Kidney glomerular epithelial cell (primary cell): ENCODE measurements around the gene ADAMTS18.
A peak's percentile ranks its signal among the peaks of the same experiment; 100 is the strongest.

ENCODE experiments used
- DNase-seq: peaks from one replicate; lab custom pipeline; 2025; lab: John Stamatoyannopoulos, UW

ADAMTS18 gene

GRCh38 chr16:77327717-77328116 lies 107.1 kb downstream of the ADAMTS18 start:
- no peak for DNase-seq

- no peak for DNase-seq
Measured at GRCh38 chr16:77324729-77325128, 110.1 kb downstream of the ADAMTS18 start.

GRCh38 chr16:77323695-77324094 lies 111.1 kb downstream of the ADAMTS18 start:
- no peak for DNase-seq

GRCh38 chr16:77322757-77323156 lies 112.1 kb downstream of the ADAMTS18 start:
- DNase-seq, result no peak

- no peak for DNase-seq
Measured at GRCh38 chr16:77317059-77317458, 117.8 kb downstream of the ADAMTS18 start.

GRCh38 chr16:77310877-77311276 lies 124.0 kb downstream of the ADAMTS18 start:
- no peak for DNase-seq

DNA sequence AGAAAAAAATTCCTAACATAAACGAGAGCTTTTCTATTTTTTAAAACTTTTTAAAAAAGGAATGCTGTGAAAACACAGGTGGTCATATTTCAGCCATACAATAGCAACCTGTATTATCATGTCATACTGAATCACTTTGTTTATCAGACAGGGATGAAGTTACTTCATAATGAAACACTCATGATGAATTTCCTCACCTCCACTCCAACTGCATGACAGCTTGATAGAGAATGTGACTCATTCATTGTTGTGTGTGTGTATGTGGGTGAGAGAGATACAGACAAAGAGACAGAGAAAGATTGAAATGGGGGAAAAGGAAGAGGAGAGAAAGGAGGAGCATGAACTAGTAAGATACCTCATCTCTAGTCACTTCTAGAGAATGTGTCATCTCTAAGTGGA lies 126.7 kb downstream of the ADAMTS18 start:
- DNase-seq, result peak; percentile 94

GRCh38 chr16:77307426-77308162 lies 127.2 kb downstream of the ADAMTS18 start:
- no peak for DNase-seq

DNA sequence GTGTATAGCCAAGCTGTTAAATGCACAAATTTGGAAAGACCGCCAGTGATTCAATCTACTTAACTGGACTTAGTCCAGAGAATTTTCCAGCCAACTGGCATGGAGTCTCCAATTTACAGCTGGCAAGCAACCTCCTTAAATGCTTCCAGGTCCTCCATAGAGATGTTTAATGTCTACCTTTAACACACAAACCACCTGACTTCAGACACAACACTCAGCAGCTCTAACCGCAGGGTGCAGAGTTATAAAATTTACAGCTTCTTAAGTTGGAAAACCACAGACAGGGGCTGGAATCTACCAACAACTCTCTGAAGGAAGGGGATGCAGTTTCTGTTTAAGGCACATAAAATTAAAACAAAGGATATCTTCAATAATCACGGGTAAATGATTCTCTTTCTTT lies 128.8 kb downstream of the ADAMTS18 start:
- no peak for DNase-seq

DNA sequence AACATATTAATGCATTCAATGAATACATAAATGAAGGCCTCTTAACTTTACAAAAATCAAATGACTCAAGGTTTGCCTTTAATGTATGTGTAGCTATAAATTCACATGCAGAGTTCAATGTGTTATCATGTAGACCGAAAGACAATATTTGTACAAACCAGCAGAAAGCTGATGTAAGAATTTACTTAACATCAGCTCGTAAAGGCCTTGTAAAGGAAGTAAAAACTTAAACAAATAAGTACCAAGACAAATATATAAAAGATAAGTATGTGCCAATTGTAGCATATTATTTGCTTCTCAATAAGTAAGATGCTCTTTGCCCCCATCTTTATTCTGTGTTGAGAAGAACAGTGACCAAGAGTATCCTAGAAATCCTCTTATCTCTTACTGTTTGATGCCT lies 130.0 kb downstream of the ADAMTS18 start:
- DNase-seq, result no peak

GRCh38 chr16:77304134-77304533 lies 130.7 kb downstream of the ADAMTS18 start:
- DNase-seq, result no peak

- DNase-seq, result no peak
Measured at GRCh38 chr16:77302674-77303073, 132.2 kb downstream of the ADAMTS18 start.

DNA sequence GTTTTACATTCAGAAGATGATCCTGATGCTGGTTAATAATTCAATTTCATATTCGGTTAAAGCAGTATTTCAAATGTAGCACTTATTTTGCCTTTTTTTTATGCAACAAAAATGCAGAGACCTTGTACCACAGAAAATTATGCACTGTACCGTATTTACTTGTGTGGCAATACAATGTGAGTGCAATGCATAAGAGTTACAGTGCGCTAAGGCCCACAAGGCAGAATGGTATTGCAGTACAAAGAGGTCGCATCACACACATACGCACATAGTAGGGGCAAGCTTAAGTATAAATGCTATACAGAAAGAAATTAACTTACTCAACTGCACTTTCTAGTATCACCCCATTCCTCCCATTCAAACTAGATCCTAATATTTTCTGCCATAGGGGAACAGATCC lies 132.6 kb downstream of the ADAMTS18 start:
- no peak for DNase-seq

GRCh38 chr16:77300256-77300655 lies 134.6 kb downstream of the ADAMTS18 start:
- no peak for DNase-seq

- DNase-seq, result peak; percentile 67
Measured at GRCh38 chr16:77299395-77299794, 135.4 kb downstream of the ADAMTS18 start.

DNA sequence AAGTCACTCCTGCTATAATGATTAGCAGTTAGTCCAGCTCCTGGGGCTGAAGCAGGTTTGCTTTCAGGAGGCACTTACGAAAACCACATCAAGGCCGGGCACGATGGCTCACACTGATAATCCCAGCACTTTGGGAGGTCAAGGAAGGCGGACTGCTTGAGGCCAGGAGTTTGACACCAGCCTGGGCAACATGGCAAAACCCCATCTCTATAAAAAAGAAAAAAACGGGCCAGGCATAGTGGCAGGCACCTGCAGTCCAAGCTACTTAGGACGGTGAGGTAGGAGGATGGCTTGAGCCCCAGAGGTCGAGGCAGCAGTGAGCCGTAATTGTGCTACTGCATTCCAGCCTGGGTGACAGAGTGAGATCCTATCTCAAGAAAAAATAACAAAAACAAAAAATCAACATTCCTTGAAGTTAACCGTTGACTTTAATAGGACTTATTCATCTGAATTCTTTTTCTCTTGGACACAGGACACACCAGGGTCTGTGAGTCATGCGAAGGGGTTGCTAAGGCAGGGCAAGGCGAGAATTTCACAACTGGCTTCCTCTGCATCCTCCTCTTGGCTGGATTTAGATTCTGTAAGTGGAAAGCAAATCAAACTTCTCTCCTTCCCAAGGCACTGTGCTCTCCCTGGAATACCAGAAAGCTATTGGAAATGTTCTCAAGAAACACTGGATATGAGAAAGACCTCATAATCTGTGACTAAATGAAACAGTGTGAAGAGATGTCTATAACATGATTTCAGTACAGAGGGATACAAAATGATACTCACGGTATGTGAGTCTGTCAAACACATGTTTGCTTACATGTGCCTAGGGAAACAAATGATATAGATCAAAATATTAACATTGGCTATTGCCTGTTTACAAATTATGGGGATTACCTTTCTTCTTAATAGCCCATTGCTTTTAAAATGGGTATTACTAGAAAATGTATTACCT lies 136.1 kb downstream of the ADAMTS18 start:
- peak; percentile 99 for DNase-seq

DNA sequence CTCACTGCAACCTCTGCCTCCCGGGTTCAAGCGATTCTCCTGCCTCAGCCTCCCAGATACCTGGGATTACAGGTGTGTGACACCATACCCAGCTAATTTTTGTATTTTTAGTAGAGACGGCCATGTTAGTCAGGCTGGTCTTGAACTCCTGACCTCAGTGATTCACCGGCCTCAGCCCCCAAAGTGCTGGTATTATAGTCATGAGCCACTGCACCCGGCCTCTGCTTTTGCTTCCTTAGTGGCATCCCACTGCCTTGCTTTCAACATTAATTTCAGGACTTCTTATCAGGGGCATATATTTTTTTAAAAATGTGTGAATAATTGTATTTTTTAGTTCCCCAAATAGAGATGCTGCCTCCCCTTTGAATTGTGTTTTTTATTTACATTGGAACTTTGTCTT lies 136.8 kb downstream of the ADAMTS18 start:
- DNase-seq, result peak; percentile 76

DNA sequence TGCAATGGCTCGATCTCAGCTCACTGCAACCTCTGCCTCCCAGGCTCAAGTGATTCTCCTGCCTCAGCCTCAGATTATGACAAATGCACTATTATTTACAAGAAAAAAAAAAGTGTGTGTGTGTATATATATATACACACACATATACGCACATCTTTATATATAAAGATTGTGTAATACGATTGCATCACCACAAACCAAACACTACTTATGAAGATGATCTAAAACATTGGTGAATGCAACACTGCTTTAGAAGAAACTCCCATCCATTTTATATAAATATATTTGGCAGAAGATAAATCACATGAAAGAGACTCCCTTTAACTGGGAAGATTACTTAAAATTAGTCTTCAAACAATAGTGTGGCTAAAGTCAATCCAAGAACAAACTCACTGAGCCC lies 138.9 kb downstream of the ADAMTS18 start:
- DNase-seq, result no peak

DNA sequence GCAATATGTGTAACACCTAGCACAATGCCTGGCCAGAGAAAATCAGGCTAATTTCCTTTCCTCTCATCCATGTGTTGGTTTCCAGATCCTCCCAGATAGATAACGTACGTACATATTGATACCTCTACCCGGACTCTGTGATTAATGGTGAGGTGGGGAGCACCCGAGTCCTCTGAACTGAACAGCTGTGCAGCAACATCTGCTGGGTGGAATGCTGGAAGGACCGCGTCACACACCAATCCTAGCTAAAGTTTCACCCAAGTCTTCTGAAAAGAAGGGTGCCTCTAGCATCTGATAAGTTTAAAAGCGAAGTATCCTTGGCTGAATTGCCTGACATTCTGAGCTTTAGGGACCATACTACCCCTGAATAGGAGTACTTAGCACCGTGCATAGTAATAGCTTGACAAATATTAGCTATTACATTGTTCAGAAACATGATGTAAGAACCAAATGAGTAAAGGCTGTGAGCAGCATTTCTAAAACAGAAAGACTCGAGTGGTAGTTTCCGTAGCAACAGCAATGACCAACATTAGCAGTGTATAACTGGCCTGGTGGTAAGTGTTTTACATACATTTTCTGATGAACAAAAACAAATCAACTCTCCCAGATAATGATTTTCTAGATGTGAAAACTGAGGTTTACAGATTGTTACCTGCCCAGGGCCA lies 144.3 kb downstream of the ADAMTS18 start:
- DNase-seq, result peak; percentile 66

- peak; percentile 84 for DNase-seq
Measured at GRCh38 chr16:77289331-77289809, 145.5 kb downstream of the ADAMTS18 start.

GRCh38 chr16:77288222-77288621 lies 146.6 kb downstream of the ADAMTS18 start:
- DNase-seq, result peak; percentile 26

GRCh38 chr16:77285676-77286075 lies 149.2 kb downstream of the ADAMTS18 start:
- no peak for DNase-seq
